ENCODE results near the gene XYLT1. TPM values are rescaled to one million over a fixed set of nuclear protein-coding genes. Genes with fewer than 3 reads are reported as not detected.

Gene XYLT1
- total RNA-seq, 3 donors from 2014 or later, result 23.1 to 44.0 (median 34.1) TPM

DNA sequence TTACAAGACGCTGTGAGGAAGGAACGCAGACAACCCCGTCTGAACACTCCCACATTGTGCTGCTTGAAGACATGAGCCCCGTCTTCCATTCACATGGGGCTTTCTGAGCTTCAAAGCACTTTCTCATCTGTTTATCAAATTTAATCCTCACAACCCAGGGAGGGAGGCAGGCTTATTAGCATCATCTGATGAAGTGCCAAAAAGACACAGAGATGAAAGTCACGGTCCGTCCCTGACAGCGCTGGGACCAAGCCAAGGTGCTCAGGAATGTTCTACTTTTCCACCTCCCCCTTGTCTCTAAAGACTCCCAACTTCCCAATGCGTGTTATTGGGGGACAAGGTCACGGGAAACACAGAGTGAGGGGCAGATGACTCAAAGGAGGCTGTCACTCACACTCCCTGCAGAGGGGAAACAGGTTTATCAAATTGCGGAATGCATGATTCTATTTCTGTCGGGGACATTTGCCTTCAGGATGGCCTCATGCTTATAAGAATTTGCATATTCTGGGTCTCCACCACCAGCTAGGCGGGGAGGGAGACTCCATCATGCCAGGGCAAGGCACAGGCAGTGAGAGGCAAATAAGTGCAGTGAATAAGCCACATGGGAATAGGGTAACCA is 10.7 kb downstream of the XYLT1 start:
- ATAC-seq, result peak; percentile 44
- Histone ChIP-seq H3K4me3 (no peak overlapping the region), H3K36me3 (ENCODE audit: low read depth) (no peaks in the 10 kb centered on the region), H3K4me1 (ENCODE audit: low read depth) (no peaks in the 10 kb centered on the region), H3K9me3 (no peaks in the 10 kb centered on the region)
- DNase-seq, result no peak
- TF ChIP-seq, protein P1, sequence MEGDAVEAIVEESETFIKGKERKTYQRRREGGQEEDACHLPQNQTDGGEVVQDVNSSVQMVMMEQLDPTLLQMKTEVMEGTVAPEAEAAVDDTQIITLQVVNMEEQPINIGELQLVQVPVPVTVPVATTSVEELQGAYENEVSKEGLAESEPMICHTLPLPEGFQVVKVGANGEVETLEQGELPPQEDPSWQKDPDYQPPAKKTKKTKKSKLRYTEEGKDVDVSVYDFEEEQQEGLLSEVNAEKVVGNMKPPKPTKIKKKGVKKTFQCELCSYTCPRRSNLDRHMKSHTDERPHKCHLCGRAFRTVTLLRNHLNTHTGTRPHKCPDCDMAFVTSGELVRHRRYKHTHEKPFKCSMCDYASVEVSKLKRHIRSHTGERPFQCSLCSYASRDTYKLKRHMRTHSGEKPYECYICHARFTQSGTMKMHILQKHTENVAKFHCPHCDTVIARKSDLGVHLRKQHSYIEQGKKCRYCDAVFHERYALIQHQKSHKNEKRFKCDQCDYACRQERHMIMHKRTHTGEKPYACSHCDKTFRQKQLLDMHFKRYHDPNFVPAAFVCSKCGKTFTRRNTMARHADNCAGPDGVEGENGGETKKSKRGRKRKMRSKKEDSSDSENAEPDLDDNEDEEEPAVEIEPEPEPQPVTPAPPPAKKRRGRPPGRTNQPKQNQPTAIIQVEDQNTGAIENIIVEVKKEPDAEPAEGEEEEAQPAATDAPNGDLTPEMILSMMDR (IDR thresholded peaks at IDR 0.05), result no peak
- intact Hi-C loops (cut with DNase I, micrococcal nuclease), result loop anchor here in 1 of 2 donors (10.0 kb wide), 1 partner anchor 255 kb away; no protein-coding TSS in a partner anchor

DNA sequence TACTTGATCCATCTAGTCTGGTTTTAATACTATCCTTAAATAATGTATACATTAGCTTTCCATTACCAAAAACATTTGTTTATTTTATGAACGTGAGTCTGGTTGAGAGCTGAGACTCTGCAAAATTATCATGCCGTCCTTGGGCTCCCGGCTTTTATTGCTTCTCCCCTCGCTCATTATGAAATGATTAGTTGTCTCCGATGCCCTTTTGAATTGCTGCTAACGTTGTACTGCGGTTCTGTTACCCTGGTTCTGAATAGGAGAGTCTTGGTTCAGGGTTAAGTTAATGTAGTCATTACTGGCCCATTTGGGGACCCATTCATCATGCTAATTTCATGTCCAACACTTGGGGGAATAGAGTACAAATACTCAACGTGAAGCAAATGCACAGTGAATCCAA is 12.8 kb downstream of the XYLT1 start:
- H3K9me3 ChIP-seq, result no peaks in the 10 kb centered on the region
- H3K4me3 ChIP-seq, result no peak overlapping the region
- no peaks in the 10 kb centered on the region for H3K4me1 ChIP-seq (ENCODE audit: low read depth)
- intact Hi-C loops (cut with DNase I, micrococcal nuclease), result no loop called here
- no peak for ATAC-seq
- TF ChIP-seq, protein P1 (IDR thresholded peaks at IDR 0.05), result no peak
- no peak for DNase-seq
- no peaks in the 10 kb centered on the region for H3K36me3 ChIP-seq (ENCODE audit: low read depth)

DNA sequence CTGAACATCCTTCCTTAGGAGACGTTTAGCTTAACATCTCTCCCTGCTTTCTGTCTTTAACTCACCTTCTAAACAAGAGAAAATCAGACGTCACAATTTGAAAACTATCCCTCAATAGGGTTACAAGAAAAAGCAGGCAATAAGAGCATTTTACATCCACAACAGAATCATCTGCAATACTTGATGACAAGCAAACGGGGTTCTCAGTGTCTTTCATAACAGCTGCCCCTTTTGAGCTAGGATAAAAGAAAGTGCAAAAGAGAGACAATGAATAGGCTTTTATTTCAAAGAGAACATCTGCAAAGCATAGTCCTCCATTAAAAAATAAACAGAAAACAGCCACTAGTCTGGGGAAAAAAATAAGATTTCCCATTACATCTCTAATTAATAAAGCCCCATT is 13.2 kb downstream of the XYLT1 start:
- no peak for ATAC-seq
- H3K4me3 ChIP-seq, result no peak overlapping the region
- H3K4me1 ChIP-seq (ENCODE audit: low read depth), result no peaks in the 10 kb centered on the region
- TF ChIP-seq, protein P1 (IDR thresholded peaks at IDR 0.05), result no peak
- H3K36me3 ChIP-seq (ENCODE audit: low read depth), result no peaks in the 10 kb centered on the region
- intact Hi-C loops (cut with DNase I, micrococcal nuclease), result no loop called here
- no peaks in the 10 kb centered on the region for H3K9me3 ChIP-seq
- no peak for DNase-seq

DNA sequence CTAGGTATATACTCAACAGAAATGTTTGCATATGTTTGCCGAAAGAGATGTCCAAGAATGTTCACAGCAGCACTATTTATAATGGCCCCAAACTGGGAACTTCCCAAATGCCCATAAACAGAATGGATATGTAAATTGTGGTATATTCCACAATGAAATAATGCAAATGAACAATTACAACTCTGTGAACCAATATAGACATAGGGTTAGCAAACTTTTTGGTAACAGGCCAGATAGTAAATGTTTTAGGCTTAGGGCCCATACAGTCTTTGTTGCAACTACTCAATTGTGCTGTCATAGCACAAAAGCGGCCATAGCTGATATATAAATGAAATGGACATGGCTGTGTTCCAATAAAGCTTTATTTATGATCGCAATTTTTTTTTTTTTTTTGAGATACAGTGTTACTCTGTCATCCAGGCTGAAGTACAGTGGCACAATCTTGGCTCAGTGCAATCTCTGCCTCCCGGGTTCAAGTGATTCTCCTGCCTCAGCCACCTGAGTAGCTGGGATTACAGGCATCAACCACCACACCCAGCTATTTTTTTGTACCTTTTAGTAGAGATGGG is 16.5 kb downstream of the XYLT1 start:
- ATAC-seq (peak; percentile 37), DNase-seq (no peak)
- H3K4me3 ChIP-seq, result no peak overlapping the region
- TF ChIP-seq, protein P1 (IDR thresholded peaks at IDR 0.05), result no peak
- H3K9me3 ChIP-seq, result no peaks in the 10 kb centered on the region
- intact Hi-C loops (cut with DNase I, micrococcal nuclease), result no loop called here
- no peaks in the 10 kb centered on the region for H3K36me3 ChIP-seq (ENCODE audit: low read depth)
- no peaks in the 10 kb centered on the region for H3K4me1 ChIP-seq (ENCODE audit: low read depth)

DNA sequence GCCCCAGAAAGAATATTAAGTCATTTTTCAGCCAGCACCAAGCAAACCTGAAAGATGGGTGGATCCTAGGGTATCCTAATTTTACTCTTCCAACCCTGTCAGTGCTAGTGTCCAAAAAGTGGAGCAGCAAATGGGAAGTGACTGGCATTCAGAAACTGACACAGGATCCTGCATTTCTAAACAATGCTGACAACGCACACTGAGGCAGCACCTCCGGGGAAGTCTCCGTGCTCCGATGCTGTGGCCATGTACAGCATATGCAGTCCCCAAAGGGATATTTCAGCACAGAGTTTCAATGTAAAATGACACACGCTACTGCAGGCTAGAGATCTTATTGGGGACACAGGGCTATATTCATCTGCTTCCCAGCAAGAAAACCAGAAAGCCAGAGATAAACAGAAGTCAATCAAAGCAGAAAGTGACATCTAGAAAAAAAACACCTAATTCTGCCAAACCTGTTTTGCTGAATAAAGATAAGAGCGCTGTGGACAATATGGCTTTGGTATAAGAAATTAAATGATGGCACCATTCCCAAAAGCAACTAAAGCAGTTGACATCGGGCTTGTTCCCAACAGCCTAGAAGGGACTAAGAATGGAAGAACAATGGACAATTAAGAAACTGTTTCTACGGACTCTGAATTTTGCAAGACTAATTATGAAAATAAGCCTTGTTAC is 17.3 kb downstream of the XYLT1 start:
- H3K36me3 ChIP-seq (ENCODE audit: low read depth), result no peaks in the 10 kb centered on the region
- no peaks in the 10 kb centered on the region for H3K9me3 ChIP-seq
- ATAC-seq (no peak), DNase-seq (no peak)
- H3K4me1 ChIP-seq (ENCODE audit: low read depth), result no peaks in the 10 kb centered on the region
- TF ChIP-seq, protein P1 (IDR thresholded peaks at IDR 0.05), result no peak
- intact Hi-C loops (cut with DNase I, micrococcal nuclease), result no loop called here
- no peak overlapping the region for H3K4me3 ChIP-seq
